H9 (cell line): Measurements from ENCODE around the gene CDH6. TPM values are rescaled to one million over a fixed set of nuclear protein-coding genes. Genes with fewer than 3 reads are reported as not detected.

Experiments
- DNase-seq: peaks from one replicate; pipeline ENCODE4 v3.0.0-alpha.2; 2017
- H2AFZ ChIP-seq: one replicate; pipeline ENCODE4 v1.6.1; 2013; ENCODE audit warnings: mild to moderate bottlenecking, low read length, control low read depth, moderate library complexity
- H2AK5ac ChIP-seq: 2 replicates; pipeline ENCODE4 v1.6.1; 2013; ENCODE audit warnings: low read length, control low read depth, mixed read lengths; ENCODE audit not compliant: insufficient read length
- H2BK120ac ChIP-seq: one replicate; pipeline ENCODE4 v1.6.1; 2013; ENCODE audit warnings: low read depth, mild to moderate bottlenecking, low read length, control low read depth, inconsistent platforms; ENCODE audit not compliant: poor library complexity, severe bottlenecking
- H2BK12ac ChIP-seq: 2 replicates; pipeline ENCODE4 v1.6.1; 2013; ENCODE audit warnings: low read length, control low read depth, mixed read lengths, low read depth; ENCODE audit not compliant: insufficient read length
- H2BK15ac ChIP-seq: 2 replicates; pipeline ENCODE4 v1.6.1; 2013; ENCODE audit warnings: low read depth, low read length, control low read depth
- H2BK20ac ChIP-seq: one replicate; pipeline ENCODE4 v1.6.1; 2013; ENCODE audit warnings: low read depth, mild to moderate bottlenecking, low read length, control low read depth, inconsistent platforms; ENCODE audit not compliant: poor library complexity, severe bottlenecking
- H2BK5ac ChIP-seq: 2 replicates; pipeline ENCODE4 v1.6.1; 2013; ENCODE audit warnings: low read length, control low read depth, mixed read lengths; ENCODE audit not compliant: insufficient read length
- H3K14ac ChIP-seq: 2 replicates; pipeline ENCODE4 v1.6.1; 2013; ENCODE audit warnings: low read length, control low read depth; ENCODE audit not compliant: insufficient read depth
- H3K18ac ChIP-seq: 2 replicates; pipeline ENCODE4 v1.6.1; 2013; ENCODE audit warnings: low read depth, mild to moderate bottlenecking, mixed read lengths, low read length, control low read depth; ENCODE audit not compliant: insufficient read length
- H3K23ac ChIP-seq: 2 replicates; pipeline ENCODE4 v1.6.1; 2013; ENCODE audit warnings: low read length, control low read depth, mixed read lengths, low read depth; ENCODE audit not compliant: insufficient read length
- H3K23me2 ChIP-seq: 2 replicates; pipeline ENCODE4 v1.6.1; 2013; ENCODE audit warnings: low read depth, mild to moderate bottlenecking, mixed read lengths, low read length, control low read depth; ENCODE audit not compliant: insufficient read length, poor library complexity, severe bottlenecking
- H3K27ac ChIP-seq: 2 replicates; pipeline ENCODE4 v1.5.1; 2013; ENCODE audit warnings: low read length, control low read depth, mixed read lengths, low read depth; ENCODE audit not compliant: insufficient read length
- H3K27me3 ChIP-seq: 2 replicates; pipeline ENCODE4 v1.6.1; 2013; ENCODE audit warnings: low read length, control low read depth, inconsistent platforms; ENCODE audit not compliant: insufficient read depth
- H3K4ac ChIP-seq: 2 replicates; pipeline ENCODE4 v1.6.1; 2013; ENCODE audit warnings: low read depth, mild to moderate bottlenecking, control low read depth, inconsistent platforms, low read length, moderate library complexity
- H3K4me1 ChIP-seq: 2 replicates; pipeline ENCODE4 v1.6.1; 2013; ENCODE audit warnings: low read length, control low read depth, inconsistent platforms; ENCODE audit not compliant: insufficient read depth
- H3K4me2 ChIP-seq: 2 replicates; pipeline ENCODE4 v1.6.1; 2013; ENCODE audit warnings: low read length, control low read depth, mixed read lengths; ENCODE audit not compliant: insufficient read length, insufficient read depth
- H3K56ac ChIP-seq: 2 replicates; pipeline ENCODE4 v1.6.1; 2013; ENCODE audit warnings: low read depth, mild to moderate bottlenecking, mixed read lengths, low read length, control low read depth; ENCODE audit not compliant: insufficient read length
- H3K79me1 ChIP-seq: 2 replicates; pipeline ENCODE4 v1.6.1; 2013; ENCODE audit warnings: low read depth, mild to moderate bottlenecking, moderate library complexity, low read length, control low read depth, inconsistent platforms; ENCODE audit not compliant: insufficient read depth, poor library complexity, severe bottlenecking
- H3K79me2 ChIP-seq: 2 replicates; pipeline ENCODE4 v1.6.1; 2013; ENCODE audit warnings: low read length, control low read depth, inconsistent platforms; ENCODE audit not compliant: insufficient read depth
- H3K9ac ChIP-seq: 2 replicates; pipeline ENCODE4 v1.6.1; 2013; ENCODE audit warnings: low read length, control low read depth, mixed read lengths; ENCODE audit not compliant: insufficient read length; ENCODE audit errors: extremely low read depth
- H3K9me3 ChIP-seq: one replicate; pipeline ENCODE4 v1.6.1; 2013; ENCODE audit warnings: low read depth, low read length, inconsistent platforms; ENCODE audit not compliant: control insufficient read depth
- H3T11ph ChIP-seq: one replicate; pipeline ENCODE4 v1.6.1; 2013; ENCODE audit warnings: mild to moderate bottlenecking, low read length, control low read depth, inconsistent platforms
- H4K20me1 ChIP-seq: one replicate; pipeline ENCODE4 v1.6.1; 2013; ENCODE audit not compliant: control insufficient read depth, insufficient read length, insufficient read depth
- H4K5ac ChIP-seq: 2 replicates; pipeline ENCODE4 v1.6.1; 2013; ENCODE audit warnings: low read depth, mild to moderate bottlenecking, mixed read lengths, low read length, control low read depth; ENCODE audit not compliant: insufficient read length
- H4K8ac ChIP-seq: replicated peaks from 2 replicates; pipeline ENCODE4 v1.6.1; 2013; ENCODE audit warnings: low read length, control low read depth, mixed read lengths, low read depth; ENCODE audit not compliant: insufficient read length
- H4K91ac ChIP-seq: 2 replicates; pipeline ENCODE4 v1.6.1; 2013; ENCODE audit warnings: low read depth, mild to moderate bottlenecking, moderate library complexity, mixed read lengths, low read length, control low read depth; ENCODE audit not compliant: insufficient read length
- H3K27ac Mint-ChIP-seq, 3 experiments: 2 replicates in 2 of 3; 3 replicates in 1 of 3; pipeline ENCODE4 v1.8.0; 2020 to 2021; ENCODE audit warnings: mixed read lengths in 3 of 3, mild to moderate bottlenecking in 1 of 3, moderate library complexity in 1 of 3
- H3K27me3 Mint-ChIP-seq: 2 replicates; pipeline ENCODE4 v1.8.0; 2021; ENCODE audit warnings: low read depth, mild to moderate bottlenecking, moderate library complexity, mixed read lengths
- H3K36me3 Mint-ChIP-seq, 3 experiments: 2 replicates in 2 of 3; 3 replicates in 1 of 3; pipeline ENCODE4 v1.8.0; 2020 to 2021; ENCODE audit warnings: low read depth in 3 of 3, mixed read lengths in 3 of 3; ENCODE audit not compliant: insufficient read depth in 1 of 3
- H3K4me1 Mint-ChIP-seq, 2 experiments: 2 replicates each; pipeline ENCODE4 v1.8.0; 2020; ENCODE audit warnings: mixed read lengths in 2 of 2
- H3K4me3 Mint-ChIP-seq, 2 experiments: 2 replicates in 1 of 2; 3 replicates in 1 of 2; pipeline ENCODE4 v1.8.0; 2020 to 2021; ENCODE audit warnings: mild to moderate bottlenecking in 2 of 2, mixed read lengths in 2 of 2, moderate library complexity in 1 of 2
- H3K9me3 Mint-ChIP-seq, 2 experiments: 2 replicates in 1 of 2; 3 replicates in 1 of 2; pipeline ENCODE4 v1.8.0; 2020; ENCODE audit warnings: mild to moderate bottlenecking in 2 of 2, mixed read lengths in 2 of 2, moderate library complexity in 1 of 2
- CTCF ChIP-seq: fragments of 200-600 bp; sonication (generic); conservative IDR thresholded peaks from 3 replicates; pipeline ENCODE4 v1.8.0; 2021; ENCODE audit warnings: antibody characterized with exemption, mild to moderate bottlenecking
- WGBS: extraction: QIAGEN DNeasy Blood & Tissue Kit; methylation state at CpG from one replicate; pipeline ENCODE4 v1.1.7; 2013; ENCODE audit warnings: missing lambda C conversion rate, low lambda C conversion rate, mixed read lengths; ENCODE audit not compliant: insufficient read length; ENCODE audit errors: extremely low coverage; 5-methylcytosine and 5-hydroxymethylcytosine counted together
- total RNA-seq: library from RNA; stranded (reverse); gene quantifications from 2 replicates; pipeline ENCODE4 v1.2.1, GENCODE V29; 2021

Gene CDH6
- total RNA-seq, 1 experiment from 2014 or later = 11.7 TPM

DNA sequence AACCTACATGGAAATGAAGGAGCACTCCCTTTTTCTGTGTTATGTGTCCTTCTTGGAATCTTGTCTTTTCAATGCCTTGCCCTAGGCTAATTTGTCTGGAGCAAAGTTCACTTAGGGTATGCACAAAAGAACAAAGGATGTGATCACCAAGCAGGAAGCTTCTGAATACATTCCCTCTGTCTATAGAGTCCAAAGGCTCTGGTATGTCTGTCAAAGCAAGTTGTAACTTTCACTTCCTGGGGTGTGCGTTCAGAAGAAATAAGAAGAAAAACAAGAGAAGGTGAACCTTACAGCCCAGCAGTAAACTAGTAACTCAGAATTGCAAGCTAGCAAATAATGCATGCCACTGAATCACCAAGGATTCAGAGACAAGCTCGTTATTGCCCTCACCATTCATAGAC is 31.7 kb upstream of the CDH6 start:
- peaks cover 13 to 24% of the 10 kb centered on the region in 2 experiments for H3K4me1 Mint-ChIP-seq
- no peak overlapping the region for H3K27ac ChIP-seq
- peak overlapping the region in 1 of 3 experiments; percentile 38; a peak in 1 of 7 replicates for H3K27ac Mint-ChIP-seq

More for the DNA sequence above, 31.7 kb upstream of the CDH6 start:
- no peak for DNase-seq
- H3K36me3 Mint-ChIP-seq = no peaks in the 10 kb centered on the region
- H4K8ac ChIP-seq = no peak overlapping the region
- H3K9ac ChIP-seq = no peak overlapping the region
- H4K20me1 ChIP-seq = no peaks in the 10 kb centered on the region
- H3K27me3 ChIP-seq = no peaks in the 10 kb centered on the region
- H3K56ac ChIP-seq = no peak overlapping the region
- no peak overlapping the region for H2BK5ac ChIP-seq
- H3K18ac ChIP-seq = no peak overlapping the region
- no peak overlapping the region for H2AK5ac ChIP-seq
- no peak overlapping the region for H2BK15ac ChIP-seq
- no peak overlapping the region for H3K14ac ChIP-seq
- H3K79me2 ChIP-seq = no peaks in the 10 kb centered on the region
- H3K4me3 Mint-ChIP-seq = no peak overlapping the region
- H3K4me2 ChIP-seq = no peak overlapping the region
- H3K9me3 ChIP-seq = no peaks in the 10 kb centered on the region
- no peak overlapping the region for H2AFZ ChIP-seq
- H3K4me1 ChIP-seq = no peaks in the 10 kb centered on the region
- H3K9me3 Mint-ChIP-seq = no peaks in the 10 kb centered on the region
- H2BK120ac ChIP-seq = no peak overlapping the region
- no peaks in the 10 kb centered on the region for H3K79me1 ChIP-seq
- no peak overlapping the region for H4K5ac ChIP-seq
- H3T11ph ChIP-seq = no peak overlapping the region
- no peaks in the 10 kb centered on the region for H3K27me3 Mint-ChIP-seq
- no peak for TF ChIP-seq CTCF
- no peaks in the 10 kb centered on the region for H3K23me2 ChIP-seq
- H2BK20ac ChIP-seq = no peak overlapping the region
- H3K4ac ChIP-seq = no peak overlapping the region
- H4K91ac ChIP-seq = no peak overlapping the region
- H3K23ac ChIP-seq = no peak overlapping the region
- no CpG with 5 or more reads among the region's 2 CpGs for WGBS
- no peak overlapping the region for H2BK12ac ChIP-seq
